GM18951 (cell line): Measurements from ENCODE around the gene RAB7B.

ENCODE experiments used
- POLR2A ChIP-seq: IDR thresholded peaks from 4 replicates; pipeline ENCODE4 v1.6.1; 2011; ENCODE audit warnings: mild to moderate bottlenecking; ENCODE audit not compliant: insufficient read length, insufficient read depth; ENCODE audit errors: extremely low read depth
- in situ Hi-C: fragments of 300-500 bp; cut with MboI; formaldehyde crosslinking; loops from one replicate; pipeline ENCODE4 v1.12.0; 2022; ENCODE audit warnings: low sequenced_read_pairs, mixed read lengths, inconsistent platforms; ENCODE audit not compliant: unreplicated experiment

The RAB7B gene

DNA sequence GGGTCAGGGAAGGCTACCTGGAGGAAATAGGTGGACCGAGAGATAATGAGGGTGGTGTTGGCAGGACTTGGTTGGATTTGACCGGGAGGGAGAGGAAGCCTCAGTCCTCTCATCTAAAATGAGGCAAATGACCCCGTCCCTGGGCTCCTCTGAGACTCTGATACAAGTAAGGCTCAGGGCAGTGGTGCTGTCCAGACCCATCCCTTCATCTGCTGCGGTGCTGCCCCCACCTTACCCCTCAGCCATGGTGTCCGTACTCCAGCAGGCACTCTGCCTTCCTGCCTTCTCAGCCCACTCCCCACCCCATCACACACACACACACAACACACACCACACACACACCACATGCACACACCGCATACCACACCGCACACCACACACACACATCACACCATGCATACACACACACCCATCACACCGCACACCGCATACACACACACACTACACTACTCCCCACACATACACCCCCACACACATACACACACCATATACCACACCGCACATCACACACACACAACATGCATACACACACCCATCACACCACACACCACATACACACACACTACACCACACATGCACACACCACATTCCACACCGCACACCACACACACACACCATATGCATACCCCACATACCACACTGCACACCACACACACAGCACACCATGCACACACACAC lies 30.6 kb downstream of the RAB7B start:
- in situ Hi-C loops, result no loop called here
- no peak for TF ChIP-seq POLR2A

GRCh38 chr1:205972081-205972480 lies 31.1 kb downstream of the RAB7B start:
- in situ Hi-C loops, result no loop called here
- TF ChIP-seq POLR2A, result no peak

DNA sequence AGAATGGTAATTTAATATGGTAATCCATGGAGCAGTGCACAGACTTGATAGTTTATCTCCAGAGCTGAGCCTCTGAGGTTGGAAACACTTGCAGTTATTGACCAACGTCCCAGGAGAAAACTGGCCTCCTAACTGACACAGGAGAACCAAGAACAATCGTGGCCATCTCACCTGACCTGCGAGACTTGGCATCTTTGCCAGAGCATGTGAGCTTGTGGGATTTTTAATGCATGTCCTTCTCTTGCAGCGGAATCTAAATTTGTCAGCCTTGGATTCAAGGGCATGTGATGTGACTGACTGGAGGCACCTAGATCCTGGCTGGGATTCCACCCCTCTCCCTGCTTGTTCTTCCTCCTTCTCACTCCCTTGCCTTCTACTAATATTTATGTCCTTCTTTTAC lies 32.1 kb downstream of the RAB7B start:
- in situ Hi-C loops, result no loop called here
- no peak for TF ChIP-seq POLR2A

- in situ Hi-C loops, result no loop called here
- TF ChIP-seq POLR2A, result no peak
Observed at GRCh38 chr1:205970486-205970885, 32.7 kb downstream of the RAB7B start.

GRCh38 chr1:205969229-205969628 lies 34.0 kb downstream of the RAB7B start:
- in situ Hi-C loops, result no loop called here
- TF ChIP-seq POLR2A, result no peak

DNA sequence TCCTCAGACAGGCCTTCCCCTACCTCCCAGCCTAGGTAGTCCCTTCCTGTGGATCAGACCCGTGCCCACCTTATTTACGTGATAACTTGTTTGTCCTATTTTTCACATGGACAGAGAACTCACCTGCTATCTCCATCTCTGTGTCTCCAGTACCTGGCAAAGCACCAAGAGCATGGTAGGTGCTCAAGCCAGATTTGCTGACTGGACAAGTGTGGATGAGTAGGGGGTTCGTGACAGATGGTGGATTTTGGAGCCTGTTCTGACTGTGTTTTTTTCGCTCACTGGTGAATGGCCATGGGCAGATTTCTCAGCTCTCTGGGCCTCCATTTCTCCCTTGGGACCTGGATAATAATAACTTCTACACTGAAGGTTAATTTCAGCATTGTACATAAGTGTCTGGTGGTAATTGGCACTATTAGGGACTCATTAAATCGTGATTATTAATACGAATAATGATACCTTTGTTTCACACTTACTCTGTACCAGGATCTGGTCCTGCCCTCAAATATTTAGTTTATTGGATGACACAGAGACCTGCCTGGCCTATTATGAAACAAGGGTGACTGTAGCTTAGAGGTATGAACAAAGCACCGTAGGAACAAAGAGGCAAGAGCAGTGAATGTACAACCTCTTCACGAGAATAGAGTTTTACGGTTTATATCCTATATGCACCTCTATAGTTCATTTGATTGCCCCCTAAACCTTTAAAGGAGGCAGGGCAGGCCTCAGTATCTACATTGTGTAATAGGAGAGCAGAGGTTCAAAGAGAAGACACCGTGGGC lies 35.5 kb downstream of the RAB7B start:
- in situ Hi-C loops, result no loop called here

DNA sequence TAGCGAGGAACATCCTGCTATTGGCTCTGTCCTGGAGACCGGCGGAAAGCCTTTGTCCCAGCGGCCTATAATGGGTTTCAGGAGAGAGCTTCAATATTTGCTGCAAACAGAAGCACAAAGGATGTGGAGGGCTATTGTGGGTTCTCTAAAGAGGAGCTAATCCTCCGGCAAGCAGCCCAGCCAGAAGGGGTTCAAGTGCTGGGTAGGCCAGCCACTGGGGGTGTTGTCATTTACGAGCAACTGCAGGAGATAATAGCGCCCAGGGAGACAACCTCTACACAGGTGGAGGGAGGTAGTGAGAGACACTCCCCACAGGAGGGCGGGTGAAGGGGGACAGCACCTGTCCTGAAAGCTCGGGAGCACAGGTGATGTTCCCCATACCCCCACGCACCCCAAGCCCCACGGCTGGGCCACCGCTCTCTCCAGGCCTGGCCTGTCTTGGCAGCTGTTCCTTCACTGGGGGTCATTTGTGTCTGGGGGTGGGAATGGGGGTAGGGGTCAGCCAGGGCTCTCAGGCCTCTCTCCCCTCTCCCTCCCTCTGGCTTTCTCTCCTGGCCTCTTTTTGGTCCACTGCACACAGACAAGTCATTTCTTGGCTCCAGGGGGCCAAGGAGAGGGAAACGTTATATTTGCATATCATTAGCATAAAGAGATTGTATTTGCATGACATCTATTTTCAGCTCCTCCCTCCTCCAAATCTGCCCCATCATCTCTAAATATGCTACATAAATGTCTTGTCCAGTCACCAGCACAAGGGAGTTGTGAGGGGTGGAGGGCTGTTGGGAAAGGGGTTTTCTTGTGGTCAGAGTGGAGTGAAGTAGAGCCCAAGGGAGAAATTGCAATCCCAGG lies 37.9 kb downstream of the RAB7B start:
- in situ Hi-C loops, result no loop called here

More for the DNA sequence above, 35.5 kb downstream of the RAB7B start:
- TF ChIP-seq POLR2A, result no peak

GRCh38 chr1:205963352-205964155 lies 39.6 kb downstream of the RAB7B start:
- in situ Hi-C loops, result no loop called here

More for the DNA sequence above, 37.9 kb downstream of the RAB7B start:
- TF ChIP-seq POLR2A, result no peak

DNA sequence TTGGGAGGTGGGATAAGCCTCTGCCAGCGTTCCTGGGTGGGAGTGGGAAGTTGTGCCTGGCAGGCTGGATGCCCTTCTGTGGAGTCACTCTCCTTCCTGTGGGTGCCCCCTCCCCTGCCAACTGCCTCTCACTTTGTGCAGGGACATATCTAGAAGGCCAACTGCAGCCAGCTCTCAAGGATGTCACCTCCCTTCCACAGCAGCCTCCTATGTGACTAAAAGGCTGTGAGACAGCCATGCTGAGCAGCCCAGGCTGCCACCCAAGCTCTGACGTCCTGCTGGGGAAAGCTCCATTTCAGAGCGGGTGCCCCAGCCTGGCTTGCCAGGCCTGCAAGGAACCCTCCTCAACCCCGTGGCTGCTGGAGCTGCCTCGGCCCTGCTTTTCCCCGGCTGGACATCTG lies 40.4 kb downstream of the RAB7B start:
- in situ Hi-C loops, result no loop called here
- no peak for TF ChIP-seq POLR2A

More at GRCh38 chr1:205963352-205964155, 39.6 kb downstream of the RAB7B start:
- no peak for TF ChIP-seq POLR2A

- in situ Hi-C loops, result no loop called here
- TF ChIP-seq POLR2A, result no peak
Observed at GRCh38 chr1:205961991-205962820, 41.0 kb downstream of the RAB7B start.

DNA sequence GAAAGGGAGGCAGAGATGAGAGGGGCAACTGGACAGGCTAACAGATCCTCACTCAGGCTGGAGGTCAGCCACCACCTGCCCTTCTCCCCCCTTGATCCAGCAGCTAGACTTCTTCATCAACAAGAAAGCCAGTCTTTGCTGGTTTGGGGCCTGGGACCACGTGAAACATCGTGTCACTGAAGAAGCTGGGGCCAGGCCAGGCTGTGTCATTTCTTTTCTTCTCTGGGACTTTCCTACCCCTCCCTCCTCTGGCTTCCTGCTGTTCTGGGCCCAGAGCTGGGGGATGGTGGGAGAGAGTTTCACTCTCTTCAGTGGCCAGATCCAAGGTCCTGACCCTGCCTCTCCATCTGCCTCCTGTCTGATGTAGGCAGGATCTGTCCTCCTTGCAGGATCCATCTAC lies 41.8 kb downstream of the RAB7B start:
- TF ChIP-seq POLR2A, result no peak
- in situ Hi-C loops, result no loop called here

DNA sequence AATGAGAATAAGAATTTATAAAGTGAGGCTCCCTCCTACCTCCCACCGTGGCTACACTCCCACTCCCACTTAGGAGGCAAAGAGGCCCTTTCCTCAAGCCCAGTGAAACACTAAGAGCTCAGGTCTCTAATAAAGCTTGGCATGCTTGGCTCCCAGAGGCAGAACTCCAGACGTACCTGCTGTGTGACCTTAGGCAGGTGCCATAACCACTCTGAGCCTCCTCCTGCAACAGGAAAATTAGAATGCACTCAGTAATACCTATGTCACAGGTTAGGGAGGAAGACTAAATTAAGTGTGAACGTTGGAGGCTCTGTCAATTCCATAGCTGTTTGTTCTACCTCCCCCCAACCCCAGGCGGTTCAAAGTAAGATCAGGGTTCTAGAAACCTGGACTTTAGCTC lies 43.4 kb downstream of the RAB7B start:
- in situ Hi-C loops, result no loop called here
- TF ChIP-seq POLR2A, result no peak
